Esophagus (tissue), 2 donors: Measurements from ENCODE around the gene FLNB. TPM values are rescaled to one million over a fixed set of nuclear protein-coding genes. Genes with fewer than 3 reads are reported as not detected.

ENCODE experiments used
- H3K27ac ChIP-seq, 2 donors: one replicate each; pipeline ENCODE4 v1.5.1; 2013; ENCODE audit warnings: low read depth in 2 of 2, mild to moderate bottlenecking in 2 of 2, inconsistent platforms in 1 of 2, low read length in 1 of 2, moderate library complexity in 1 of 2
- H3K27me3 ChIP-seq, 2 donors: one replicate each; pipeline ENCODE4 v1.6.1; 2013; ENCODE audit warnings: low read length in 2 of 2, control low read depth in 1 of 2, mild to moderate bottlenecking in 1 of 2; ENCODE audit not compliant: insufficient read depth in 2 of 2, control insufficient read depth in 1 of 2
- H3K36me3 ChIP-seq, 2 donors: one replicate each; pipeline ENCODE4 v1.6.1; 2013; ENCODE audit warnings: low read length in 1 of 2; ENCODE audit not compliant: control insufficient read depth in 2 of 2, insufficient read depth in 2 of 2
- H3K4me1 ChIP-seq, 2 donors: one replicate each; pipeline ENCODE4 v1.6.1; 2013; ENCODE audit warnings: low read length in 1 of 2; ENCODE audit not compliant: control insufficient read depth in 2 of 2, insufficient read depth in 2 of 2
- H3K4me3 ChIP-seq, 2 donors: one replicate each; pipeline ENCODE4 v1.5.1; 2013; ENCODE audit warnings: low read length in 2 of 2, mild to moderate bottlenecking in 2 of 2, low read depth in 1 of 2, moderate library complexity in 1 of 2
- H3K9me3 ChIP-seq, 2 donors: one replicate each; pipeline ENCODE4 v1.6.1; 2013; ENCODE audit warnings: mild to moderate bottlenecking in 2 of 2, low read depth in 1 of 2, low read length in 1 of 2, moderate library complexity in 1 of 2; ENCODE audit not compliant: control insufficient read depth in 2 of 2, insufficient read depth in 1 of 2
- whole genome bisulfite sequencing, 2 donors: extraction: QIAGEN DNeasy Blood & Tissue Kit; methylation state at CpG; one replicate each; pipeline ENCODE4 v1.1.7; 2013; 5-methylcytosine and 5-hydroxymethylcytosine counted together
- polyA plus RNA-seq, 2 donors: library from polyadenylated mRNA; stranded (reverse); fragments of 200-250 nt; gene quantifications; one replicate each; pipeline ENCODE4 v1.2.3, GENCODE V29; 2013
- donor health status: healthy with polysubstance abuse.
- donor health status: Bipolar disorder and iron deficiency.

Gene FLNB
- polyA plus RNA-seq, 2 donors = 50.8 to 52.5 TPM

DNA sequence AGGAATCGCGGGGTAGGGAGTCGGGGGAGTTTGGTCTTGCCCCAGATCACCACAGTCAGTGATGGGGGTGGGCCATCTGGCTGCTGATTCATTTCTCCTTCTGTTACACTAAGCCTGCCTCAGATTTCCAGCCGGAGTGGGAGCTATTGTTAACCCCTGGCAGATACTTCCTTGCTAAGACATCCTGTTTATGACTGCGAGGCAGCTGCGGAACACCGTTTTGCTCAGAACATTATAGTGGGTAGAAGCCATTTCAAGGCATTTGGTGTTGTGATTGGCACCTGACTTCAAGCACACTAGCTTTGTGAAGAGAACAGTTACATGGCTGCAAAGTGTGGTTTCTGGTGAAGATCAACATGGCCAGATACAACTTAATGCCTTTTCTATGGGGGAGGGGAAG is 73.8 kb downstream of the FLNB start:
- WGBS, 2 donors = 44 to 68% methylated on average over 7 of the region's 7 CpGs
- H3K27ac ChIP-seq = no peak overlapping the region
- no peaks in the 10 kb centered on the region for H3K27me3 ChIP-seq
- peaks cover 0 to 14% of the 10 kb centered on the region in 2 donors for H3K36me3 ChIP-seq
- no peaks in the 10 kb centered on the region for H3K4me1 ChIP-seq
- no peak overlapping the region for H3K4me3 ChIP-seq
- H3K9me3 ChIP-seq = no peaks in the 10 kb centered on the region

- whole genome bisulfite sequencing, 2 donors = 61 to 70% methylated on average over 3 to 4 of the region's 4 CpGs
- no peaks in the 10 kb centered on the region for H3K27me3 ChIP-seq
- no peaks in the 10 kb centered on the region for H3K4me1 ChIP-seq
- peaks cover 0 to 10% of the 10 kb centered on the region in 2 donors for H3K36me3 ChIP-seq
- H3K27ac ChIP-seq = no peak overlapping the region
- H3K4me3 ChIP-seq = no peak overlapping the region
- no peaks in the 10 kb centered on the region for H3K9me3 ChIP-seq
Measured at GRCh38 chr3:58084166-58084565, 75.9 kb downstream of the FLNB start.

- Histone ChIP-seq H3K36me3 (peaks cover 0 to 6% of the 10 kb centered on the region in 2 donors), H3K4me1 (no peaks in the 10 kb centered on the region), H3K9me3 (no peaks in the 10 kb centered on the region), H3K27me3 (no peaks in the 10 kb centered on the region), H3K4me3 (no peak overlapping the region), H3K27ac (no peak overlapping the region)
- 79 to 83% methylated on average over 5 of the region's 5 CpGs for WGBS, 2 donors
Measured at GRCh38 chr3:58084788-58085543, 76.7 kb downstream of the FLNB start.

DNA sequence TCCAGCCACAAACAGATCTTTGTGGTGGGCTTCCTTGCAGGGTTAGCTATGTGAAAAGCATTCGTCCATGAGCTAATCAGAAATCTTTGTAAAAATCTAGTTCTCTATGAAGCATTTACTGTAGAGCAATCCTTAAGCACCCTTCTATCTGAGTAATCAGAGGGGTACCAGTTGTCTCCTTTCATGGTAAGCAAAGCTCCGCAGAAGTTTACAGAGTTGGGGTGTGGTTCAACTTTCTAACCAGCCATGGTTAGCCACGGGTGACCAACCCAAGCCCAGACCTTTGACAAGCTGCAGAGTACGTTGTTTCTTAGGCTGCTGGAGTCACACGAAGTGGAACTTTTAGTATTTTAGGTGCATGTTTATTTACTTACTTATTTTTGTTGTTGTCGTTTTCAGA is 77.4 kb downstream of the FLNB start:
- Histone ChIP-seq H3K27me3 (no peaks in the 10 kb centered on the region), H3K27ac (no peak overlapping the region), H3K4me3 (no peak overlapping the region), H3K36me3 (peaks cover 0 to 4% of the 10 kb centered on the region in 2 donors), H3K9me3 (no peaks in the 10 kb centered on the region), H3K4me1 (no peaks in the 10 kb centered on the region)
- 68 to 73% methylated on average over 6 of the region's 6 CpGs for WGBS, 2 donors

DNA sequence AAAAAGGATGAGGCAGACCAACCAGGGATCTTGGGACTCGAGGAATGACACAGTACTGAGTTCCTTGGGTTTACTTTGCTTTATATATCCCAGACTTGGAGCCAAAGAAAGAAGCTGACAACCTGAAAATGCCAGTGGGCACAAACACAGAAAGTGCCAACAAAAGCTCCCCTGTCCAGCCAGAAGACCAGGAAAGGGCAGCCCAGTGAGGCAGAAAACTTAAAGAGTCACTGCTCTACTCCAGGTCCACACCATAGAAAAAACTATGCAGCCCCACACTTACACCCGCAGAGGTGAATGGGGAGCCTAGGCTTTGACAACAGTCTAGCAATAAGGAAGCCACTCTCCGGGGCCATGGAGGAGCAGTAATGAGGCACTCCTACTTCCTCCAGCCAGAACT is 80.3 kb downstream of the FLNB start:
- Histone ChIP-seq H3K27ac (no peak overlapping the region), H3K27me3 (no peaks in the 10 kb centered on the region), H3K9me3 (no peaks in the 10 kb centered on the region), H3K36me3 (no peaks in the 10 kb centered on the region), H3K4me1 (no peaks in the 10 kb centered on the region), H3K4me3 (no peak overlapping the region)
- WGBS, 2 donors = 89 to 91% methylated on average over 3 of the region's 3 CpGs

DNA sequence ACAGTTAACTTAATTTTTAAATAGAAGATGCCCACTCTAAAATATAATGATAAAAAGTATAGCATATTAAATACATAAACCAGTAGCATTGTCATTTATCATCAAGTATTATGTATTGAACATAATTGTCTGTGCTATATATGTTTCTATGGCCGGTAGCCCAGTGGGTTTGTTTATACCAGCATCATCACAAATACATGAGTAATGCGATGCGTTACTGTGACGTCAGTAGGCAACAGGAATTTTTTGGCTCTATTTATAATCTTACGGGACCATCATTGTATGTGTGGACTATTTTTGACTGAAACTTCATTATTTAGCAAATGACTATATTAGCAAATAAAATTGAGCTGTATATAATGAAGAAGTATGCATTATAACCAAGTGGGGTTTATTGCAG is 82.1 kb downstream of the FLNB start:
- WGBS, 2 donors = 85 to 86% methylated on average over 5 of the region's 5 CpGs
- H3K27me3 ChIP-seq = no peaks in the 10 kb centered on the region
- H3K36me3 ChIP-seq = peaks cover 0 to 4% of the 10 kb centered on the region in 2 donors
- H3K27ac ChIP-seq = no peak overlapping the region
- H3K4me3 ChIP-seq = no peak overlapping the region
- no peaks in the 10 kb centered on the region for H3K4me1 ChIP-seq
- no peaks in the 10 kb centered on the region for H3K9me3 ChIP-seq

GRCh38 chr3:58092521-58092920 is 84.3 kb downstream of the FLNB start:
- no peak overlapping the region for H3K27ac ChIP-seq
- no peaks in the 10 kb centered on the region for H3K4me1 ChIP-seq
- H3K4me3 ChIP-seq = no peak overlapping the region
- no peaks in the 10 kb centered on the region for H3K27me3 ChIP-seq
- WGBS, 2 donors = 97 to 98% methylated on average over 4 of the region's 4 CpGs
- H3K9me3 ChIP-seq = no peaks in the 10 kb centered on the region
- H3K36me3 ChIP-seq = peaks cover 6 to 8% of the 10 kb centered on the region in 2 donors

DNA sequence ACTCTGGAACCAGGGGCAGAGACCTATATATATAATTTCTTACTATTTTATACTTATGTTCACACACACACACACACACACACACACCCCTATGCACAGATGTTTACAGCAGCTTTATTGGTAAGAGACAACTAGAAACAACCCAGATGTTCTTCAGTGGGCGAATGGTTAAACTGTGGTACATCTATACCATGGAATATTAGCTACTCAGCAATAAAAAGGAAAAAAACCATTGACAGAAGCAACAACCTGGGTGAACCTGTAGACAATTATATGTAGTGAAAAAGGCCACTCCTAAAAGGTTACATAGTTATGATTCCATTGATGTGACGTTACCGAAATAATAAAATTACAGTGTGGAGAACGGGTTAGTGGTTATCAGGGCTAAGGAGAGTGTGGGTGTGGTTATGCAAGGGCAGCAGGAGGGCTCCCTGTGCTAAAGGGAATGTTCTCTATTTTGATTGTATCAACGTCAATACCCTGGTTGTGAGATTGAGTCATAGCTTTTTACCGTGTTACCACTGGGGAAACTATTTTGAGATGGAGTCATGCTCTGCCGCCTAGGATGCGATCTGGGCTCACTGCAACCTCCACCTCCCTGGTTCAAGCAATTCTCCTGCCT is 85.5 kb downstream of the FLNB start:
- Histone ChIP-seq H3K27me3 (no peaks in the 10 kb centered on the region), H3K4me1 (no peaks in the 10 kb centered on the region), H3K9me3 (no peaks in the 10 kb centered on the region), H3K27ac (no peak overlapping the region), H3K4me3 (no peak overlapping the region), H3K36me3 (peaks cover 8 to 11% of the 10 kb centered on the region in 2 donors)
- WGBS, 2 donors = 87 to 93% methylated on average over 8 of the region's 8 CpGs

GRCh38 chr3:58094657-58095056 is 86.4 kb downstream of the FLNB start:
- Histone ChIP-seq H3K27ac (no peak overlapping the region), H3K4me1 (no peaks in the 10 kb centered on the region), H3K9me3 (no peaks in the 10 kb centered on the region)

More at GRCh38 chr3:58094657-58095056, 86.4 kb downstream of the FLNB start:
- Histone ChIP-seq H3K36me3 (peaks cover 8 to 18% of the 10 kb centered on the region in 2 donors), H3K4me3 (no peak overlapping the region), H3K27me3 (no peaks in the 10 kb centered on the region)
- 86 to 94% methylated on average over 8 of the region's 8 CpGs for WGBS, 2 donors
